WI38 (cell line): Measurements from ENCODE around the gene BHLHE23.
"Not testable (repeated sequence)": the region's sequence is repeated elsewhere in the genome, so short reads cannot be mapped to it uniquely, and the experiment has no call there.

Source experiments
- H3K4me3 ChIP-seq: 2 replicates; pipeline ENCODE4 v1.5.1; 2011; ENCODE audit warnings: low read depth, mild to moderate bottlenecking, control low read depth, low read length
- TF ChIP-seq, protein P1 (sequence below): IDR thresholded peaks from 2 replicates; pipeline ENCODE4 v1.5.1; 2012; ENCODE audit warnings: low read depth, mild to moderate bottlenecking, control low read depth, low read length

The BHLHE23 gene

DNA sequence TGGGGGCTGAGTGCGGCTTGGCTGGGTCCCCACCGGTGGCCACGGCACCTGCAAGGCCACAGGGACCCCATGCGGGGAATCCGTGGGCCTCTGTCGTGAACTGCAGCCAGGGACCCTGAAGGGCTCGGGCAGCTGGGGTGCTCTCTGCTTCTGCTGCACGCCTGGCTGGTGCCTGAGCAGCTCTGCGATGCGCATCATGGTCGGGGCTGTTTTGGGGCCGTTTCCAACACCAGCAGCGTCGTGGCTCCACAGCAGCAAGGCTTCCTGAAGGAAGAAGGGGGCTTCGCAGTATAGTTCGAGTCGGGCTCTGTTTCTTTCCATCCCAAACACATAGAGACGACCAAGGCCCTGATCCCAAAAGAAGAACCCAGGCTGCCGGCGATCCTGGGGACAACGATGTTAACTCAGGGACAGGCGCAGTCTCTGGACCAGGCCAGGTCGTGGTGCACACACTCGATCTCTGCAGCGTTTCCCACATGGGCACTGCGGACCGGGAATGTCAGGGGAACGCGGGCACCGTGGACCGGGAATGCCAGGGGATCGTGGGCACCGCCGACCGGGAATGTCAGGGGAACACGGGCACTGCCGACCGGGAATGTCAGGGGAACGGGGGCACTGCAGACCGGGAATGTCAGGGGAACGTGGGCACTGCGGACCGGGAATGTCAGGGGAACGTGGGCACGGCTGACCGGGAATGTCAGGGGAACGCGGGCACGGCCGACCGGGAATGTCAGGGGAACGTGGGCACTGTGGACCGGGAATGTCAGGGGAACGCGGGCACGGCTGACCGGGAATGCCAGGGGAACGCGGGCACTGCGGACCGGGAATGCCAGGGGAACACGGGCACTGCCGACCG is 36.8 kb upstream of the BHLHE23 start:
- no peak overlapping the region for H3K4me3 ChIP-seq
- TF ChIP-seq, protein P1, sequence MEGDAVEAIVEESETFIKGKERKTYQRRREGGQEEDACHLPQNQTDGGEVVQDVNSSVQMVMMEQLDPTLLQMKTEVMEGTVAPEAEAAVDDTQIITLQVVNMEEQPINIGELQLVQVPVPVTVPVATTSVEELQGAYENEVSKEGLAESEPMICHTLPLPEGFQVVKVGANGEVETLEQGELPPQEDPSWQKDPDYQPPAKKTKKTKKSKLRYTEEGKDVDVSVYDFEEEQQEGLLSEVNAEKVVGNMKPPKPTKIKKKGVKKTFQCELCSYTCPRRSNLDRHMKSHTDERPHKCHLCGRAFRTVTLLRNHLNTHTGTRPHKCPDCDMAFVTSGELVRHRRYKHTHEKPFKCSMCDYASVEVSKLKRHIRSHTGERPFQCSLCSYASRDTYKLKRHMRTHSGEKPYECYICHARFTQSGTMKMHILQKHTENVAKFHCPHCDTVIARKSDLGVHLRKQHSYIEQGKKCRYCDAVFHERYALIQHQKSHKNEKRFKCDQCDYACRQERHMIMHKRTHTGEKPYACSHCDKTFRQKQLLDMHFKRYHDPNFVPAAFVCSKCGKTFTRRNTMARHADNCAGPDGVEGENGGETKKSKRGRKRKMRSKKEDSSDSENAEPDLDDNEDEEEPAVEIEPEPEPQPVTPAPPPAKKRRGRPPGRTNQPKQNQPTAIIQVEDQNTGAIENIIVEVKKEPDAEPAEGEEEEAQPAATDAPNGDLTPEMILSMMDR: no peak

DNA sequence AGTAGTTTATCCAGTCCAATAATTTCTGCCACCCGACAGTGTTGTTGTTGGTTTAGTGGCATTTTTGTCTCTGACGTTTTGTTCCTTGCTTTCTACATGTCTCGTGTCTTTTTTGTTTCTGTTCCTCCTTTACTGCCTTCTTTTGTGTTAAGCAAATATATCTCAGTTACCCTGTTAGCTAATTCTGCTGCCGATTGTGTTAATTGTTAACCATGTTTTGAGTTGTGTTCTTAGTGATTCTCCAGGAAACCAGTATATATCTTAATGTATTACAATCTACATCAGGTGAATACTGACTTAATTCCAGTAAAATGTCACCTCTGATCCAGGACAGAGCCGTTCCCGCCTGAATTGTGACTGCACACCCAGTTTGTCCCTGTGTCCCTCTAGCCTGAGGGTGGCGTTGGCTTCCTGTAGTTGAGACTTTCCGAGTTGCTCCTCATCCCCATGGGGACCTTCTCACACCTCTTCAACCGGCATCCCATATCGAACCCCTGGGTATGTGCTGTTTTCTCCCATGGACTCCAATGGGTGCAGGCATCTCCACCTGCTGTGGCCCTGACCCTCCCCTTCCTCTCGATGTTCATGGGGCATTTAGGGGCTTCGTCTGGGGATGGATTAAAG is 35.8 kb upstream of the BHLHE23 start:
- TF ChIP-seq, protein P1: no peak

DNA sequence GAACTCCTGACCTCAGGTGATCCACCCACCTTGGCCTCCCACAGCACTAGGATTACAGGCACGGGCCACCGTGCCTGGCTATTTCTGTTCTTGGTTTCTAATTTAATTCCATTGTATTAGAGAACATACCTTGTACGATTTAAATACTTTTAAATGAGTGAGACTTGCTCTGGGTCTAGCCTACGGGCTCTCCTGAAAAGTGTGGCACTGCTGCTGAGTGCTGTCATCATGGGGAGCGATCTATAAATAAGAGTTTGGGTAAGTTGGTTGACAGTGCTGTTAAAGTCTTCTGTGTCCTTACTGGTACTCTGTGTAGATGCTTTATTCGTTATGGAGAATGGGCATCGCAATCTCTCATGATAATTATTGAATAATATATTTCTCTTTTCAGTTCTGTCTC is 35.0 kb upstream of the BHLHE23 start:
- H3K4me3 ChIP-seq: no peak overlapping the region
- TF ChIP-seq, protein P1: no peak

More for the DNA sequence above, 35.8 kb upstream of the BHLHE23 start:
- no peak overlapping the region for H3K4me3 ChIP-seq

DNA sequence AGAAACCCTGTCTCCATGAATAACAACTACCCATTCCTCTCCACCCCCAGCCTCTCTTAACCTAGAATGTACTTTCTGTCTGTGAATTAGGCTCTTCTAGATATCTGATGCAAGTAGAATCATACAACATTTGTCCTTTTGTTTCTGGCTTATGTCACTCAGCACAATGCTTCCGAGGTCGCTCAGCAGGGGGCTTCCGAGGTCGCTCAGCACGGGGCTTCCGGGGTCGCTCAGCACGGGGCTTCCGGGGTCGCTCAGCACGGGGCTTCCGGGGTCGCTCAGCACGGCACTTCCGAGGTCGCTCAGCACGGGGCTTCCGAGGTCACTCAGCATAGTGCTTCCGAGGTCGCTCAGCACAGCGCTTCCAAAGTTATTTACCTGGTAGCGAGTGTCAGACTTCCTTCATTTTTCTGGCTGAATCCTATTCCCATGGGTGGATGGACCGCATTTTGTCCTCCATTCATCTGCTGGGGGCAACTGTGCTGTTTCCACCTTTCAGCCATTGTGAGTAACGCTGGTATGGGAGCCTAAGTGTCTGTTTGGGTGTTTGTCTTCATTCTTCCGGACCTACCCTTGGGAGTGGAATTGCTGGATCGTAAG is 31.0 kb upstream of the BHLHE23 start:
- H3K4me3 ChIP-seq: no peak overlapping the region
- TF ChIP-seq, protein P1: no peak

DNA sequence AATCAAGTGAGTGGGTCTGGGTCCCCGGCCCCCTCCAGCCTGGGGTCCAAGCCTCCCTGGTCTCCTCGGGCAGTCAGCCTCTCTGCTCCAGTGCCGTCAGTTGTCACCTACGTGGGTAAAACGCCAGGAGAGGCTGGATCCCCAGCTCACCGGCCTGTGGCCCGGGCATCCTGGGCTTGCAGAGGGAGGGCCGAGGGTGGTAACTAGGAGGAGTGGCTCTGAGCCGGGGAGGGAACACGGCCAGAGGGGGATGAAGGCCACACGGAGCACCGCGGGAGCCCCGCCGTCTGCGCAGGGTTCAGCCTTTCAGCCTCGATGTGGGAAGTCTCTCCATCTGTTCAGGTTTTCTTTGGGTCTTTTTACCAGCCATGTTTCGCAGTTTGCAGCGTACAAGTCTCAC is 29.5 kb upstream of the BHLHE23 start:
- TF ChIP-seq, protein P1: no peak
- H3K4me3 ChIP-seq: no peak overlapping the region

DNA sequence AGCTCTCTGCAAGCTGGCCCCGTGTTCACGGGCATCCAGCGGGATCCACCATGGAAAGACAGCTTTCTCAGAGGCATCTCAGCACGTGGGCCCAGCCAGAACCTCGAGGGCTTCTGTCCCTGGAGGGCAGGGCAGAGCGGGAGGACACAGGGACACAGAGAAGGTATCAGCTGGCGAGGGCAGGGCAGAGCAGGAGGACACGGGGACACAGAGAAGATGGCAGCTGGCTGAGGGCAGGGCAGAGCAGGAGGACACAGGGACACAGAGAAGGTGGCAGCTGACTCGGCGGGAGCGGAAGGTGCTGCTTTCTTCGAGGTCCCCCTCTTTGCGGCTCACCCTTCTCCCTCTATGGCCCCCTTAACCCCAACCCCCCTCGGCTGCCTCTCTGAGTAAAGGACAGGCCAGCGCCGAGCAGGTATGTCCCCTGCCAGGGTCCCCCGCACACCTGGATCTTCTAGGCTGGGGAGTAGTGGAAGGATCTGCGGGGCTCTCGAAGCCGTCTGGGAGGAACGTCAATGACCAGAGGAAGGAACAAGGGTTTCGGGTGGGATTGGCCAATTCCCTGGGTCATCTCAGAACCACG is 28.9 kb upstream of the BHLHE23 start:
- TF ChIP-seq, protein P1: no peak

DNA sequence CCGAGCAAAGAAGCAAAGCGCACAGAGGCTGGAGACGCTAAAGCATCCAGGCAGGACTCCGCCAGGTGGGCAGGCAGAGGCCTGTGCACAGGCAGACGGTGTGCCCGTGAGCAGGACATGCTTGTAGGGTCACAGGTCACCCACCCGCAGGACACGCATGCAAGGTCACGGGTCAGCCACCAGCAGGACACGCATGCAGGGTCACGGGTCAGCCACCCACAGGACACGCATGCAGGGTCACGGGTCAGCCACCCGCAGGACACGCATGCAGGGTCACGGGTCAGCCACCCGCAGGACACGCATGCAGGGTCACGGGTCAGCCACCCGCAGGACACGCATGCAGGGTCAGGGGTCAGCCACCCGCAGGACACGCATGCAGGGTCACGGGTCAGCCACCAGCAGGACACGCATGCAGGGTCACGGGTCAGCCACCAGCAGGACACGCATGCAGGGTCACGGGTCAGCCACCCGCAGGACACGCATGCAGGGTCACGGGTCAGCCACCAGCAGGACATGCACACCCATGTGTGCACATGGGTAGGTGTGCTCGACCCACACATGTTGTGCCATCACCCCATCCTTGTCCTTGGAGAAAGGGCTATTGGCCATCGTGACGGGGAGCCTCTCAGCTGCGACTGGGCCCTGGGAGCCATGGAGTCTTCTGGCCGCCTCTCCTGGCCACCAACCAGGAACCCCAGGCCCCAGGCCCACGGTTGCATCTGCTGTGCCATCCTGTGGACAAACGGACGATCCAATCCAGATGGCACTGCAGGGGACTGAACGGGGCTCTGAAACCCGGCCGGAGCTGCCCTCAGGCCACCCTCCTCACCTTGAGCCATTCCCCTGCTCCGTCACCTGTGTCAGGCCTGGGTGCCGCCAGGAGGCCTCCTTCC is 28.2 kb upstream of the BHLHE23 start:
- H3K4me3 ChIP-seq: not testable (repeated sequence)

More for the DNA sequence above, 28.9 kb upstream of the BHLHE23 start:
- no peak overlapping the region for H3K4me3 ChIP-seq
